Suprapubic skin (tissue), 2 donors: ENCODE measurements around the gene KCNT2.

ENCODE experiments used
- EP300 ChIP-seq: sonication (generic); formaldehyde crosslinking; IDR thresholded peaks from one replicate; pipeline ENCODE4 v1.6.1; 2017; ENCODE audit warnings: antibody characterized with exemption
- POLR2A ChIP-seq, 2 donors: fragments of 450-650 bp; IDR thresholded peaks; one replicate each; pipeline ENCODE4 v1.6.1; 2017; ENCODE audit warnings: antibody characterized with exemption in 2 of 2, mild to moderate bottlenecking in 2 of 2, moderate library complexity in 2 of 2

DNA sequence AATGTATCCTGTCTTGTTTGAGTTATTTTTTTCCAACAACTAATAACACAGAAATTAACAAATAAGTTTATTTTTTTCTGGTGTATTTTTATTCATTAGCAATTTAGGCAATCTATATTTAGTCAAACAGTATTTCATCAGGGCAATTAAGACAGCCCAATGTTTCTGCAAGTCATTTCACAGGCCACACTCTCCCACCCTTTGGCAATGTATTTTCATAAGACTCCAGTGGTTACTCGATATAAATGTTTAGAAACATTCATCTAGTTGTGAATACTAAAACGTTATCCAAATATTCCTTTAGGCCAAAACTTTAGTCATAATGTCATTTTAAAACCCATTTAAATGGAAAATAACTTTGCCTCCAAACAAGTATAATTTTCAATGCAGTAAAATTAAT lies 142.1 kb downstream of the KCNT2 start:
- TF ChIP-seq EP300: no peak
- no peak for TF ChIP-seq POLR2A (IDR thresholded peaks at IDR 0.05)
